Left lobe of liver (tissue), 2 donors: ENCODE results near the gene AASS. TPM values are rescaled to one million over a fixed set of nuclear protein-coding genes. Genes with fewer than 3 reads are reported as not detected.

Source experiments
- ATAC-seq: fragments of 200-7000 bp; cut with Tn5 transposase; one replicate; pipeline ENCODE4 v1.9.1; 2020; ENCODE audit warnings: mild to moderate bottlenecking, moderate library complexity
- DNase-seq: peaks from one replicate; pipeline ENCODE4 v3.0.0-alpha.2; 2020; ENCODE audit warnings: low spot score
- total RNA-seq: library from RNA; stranded (reverse); gene quantifications from one replicate; pipeline ENCODE4 v1.2.1, GENCODE V29; 2021
- donor health status: DM: no; HTN: no; CAD: no; lungs with moderate emphysema.
- donor health status: DM: no; HTN: yes; CAD: no.

AASS gene
- total RNA-seq, 1 donor from 2014 or later: 84.2 TPM

DNA sequence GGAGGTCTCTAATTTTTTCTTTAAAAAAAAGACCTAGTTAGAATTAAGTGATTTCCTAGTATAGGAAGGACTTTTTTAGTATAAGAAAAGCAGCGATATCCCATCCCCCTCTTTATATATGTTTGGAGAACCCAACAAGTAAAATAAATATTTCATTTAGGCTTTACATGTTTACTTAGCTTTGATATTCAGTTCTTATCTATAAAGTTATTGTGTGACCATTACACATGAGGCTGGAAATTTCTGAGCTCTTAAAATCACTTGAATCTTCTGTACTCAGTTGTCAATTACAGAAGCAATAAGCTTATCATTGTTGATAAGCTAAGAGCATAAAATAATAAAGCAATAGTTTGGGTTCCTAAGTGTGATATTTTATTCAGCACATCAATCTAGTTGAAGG, 89.7 kb downstream of the AASS start:
- DNase-seq: no peak

DNA sequence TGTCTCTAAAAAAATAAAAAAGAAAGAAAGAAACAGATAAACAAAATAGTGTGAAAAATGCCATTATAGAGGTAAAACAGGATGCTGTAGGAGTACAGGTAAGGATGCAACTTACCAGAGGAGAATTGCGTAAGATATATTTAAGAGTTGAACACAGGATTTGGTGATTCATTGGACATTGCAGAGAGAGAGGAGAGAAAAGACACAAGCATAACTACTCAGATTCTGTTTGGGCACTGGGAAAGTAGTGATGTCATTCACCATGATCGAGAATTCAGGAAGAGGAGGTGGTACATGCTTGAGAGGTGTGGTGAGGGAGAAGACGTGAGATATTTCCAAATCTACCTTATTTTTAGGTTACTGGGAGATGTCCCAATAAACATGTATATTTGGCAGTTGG, 97.6 kb downstream of the AASS start:
- ATAC-seq (no peak), DNase-seq (no peak)

More for the DNA sequence above, 89.7 kb downstream of the AASS start:
- no peak for ATAC-seq

DNA sequence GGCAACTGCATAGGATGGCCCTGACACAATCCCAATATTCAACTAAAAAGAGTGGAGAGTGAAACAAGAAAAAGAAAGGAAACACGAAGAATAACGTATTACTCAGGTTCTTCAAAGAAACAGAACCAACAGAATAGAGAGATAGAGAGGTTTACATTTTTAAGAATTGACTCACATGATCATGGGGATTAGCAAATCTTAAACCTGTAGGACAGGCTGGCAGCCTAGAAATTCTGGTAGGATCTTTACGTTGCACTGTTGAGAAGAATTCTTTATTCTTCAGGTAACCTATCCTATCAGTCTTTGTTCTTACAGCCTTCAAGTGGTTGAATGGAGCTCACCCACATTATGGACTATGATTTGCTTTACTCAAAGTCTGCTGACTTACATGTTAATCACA, 103.9 kb downstream of the AASS start:
- DNase-seq (no peak), ATAC-seq (no peak)

DNA sequence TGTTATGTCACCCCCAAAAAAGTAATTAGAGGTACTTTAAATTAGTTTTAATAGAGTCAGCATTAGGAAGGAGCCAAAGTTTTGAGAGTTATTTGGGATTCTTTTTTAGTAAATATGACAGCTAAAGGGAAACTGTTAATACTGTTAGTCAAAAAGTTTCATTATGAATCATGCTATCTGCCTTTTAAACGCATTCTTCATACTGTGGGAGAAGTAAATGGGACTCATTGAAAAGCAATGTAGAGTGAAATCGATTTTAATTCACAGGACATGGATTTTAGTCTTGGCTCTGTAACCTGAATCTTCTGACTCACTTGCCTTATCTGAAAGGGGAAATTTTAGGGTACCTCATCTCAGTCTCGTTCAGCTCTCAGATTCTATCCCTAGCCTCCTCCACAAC, 105.1 kb downstream of the AASS start:
- DNase-seq (no peak), ATAC-seq (no peak)

DNA sequence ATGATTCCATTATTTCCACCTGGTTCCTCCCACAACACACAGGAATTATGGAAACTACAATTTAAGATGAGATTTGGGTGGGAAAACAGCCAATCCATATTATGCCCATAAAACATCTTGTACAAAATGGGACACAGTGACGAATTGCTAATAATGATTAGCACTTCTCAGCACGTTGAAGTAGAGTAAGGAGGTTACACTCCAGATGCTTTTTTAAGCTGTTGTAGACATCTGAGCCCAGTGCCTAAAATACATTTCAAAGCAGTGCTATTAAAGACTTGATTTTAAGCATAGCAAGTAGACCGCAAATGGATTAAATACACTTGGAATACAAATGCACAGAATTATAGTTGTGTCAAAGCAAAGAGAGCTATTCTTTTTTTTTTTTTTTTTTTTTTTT, 105.9 kb downstream of the AASS start:
- DNase-seq (no peak), ATAC-seq (no peak)

DNA sequence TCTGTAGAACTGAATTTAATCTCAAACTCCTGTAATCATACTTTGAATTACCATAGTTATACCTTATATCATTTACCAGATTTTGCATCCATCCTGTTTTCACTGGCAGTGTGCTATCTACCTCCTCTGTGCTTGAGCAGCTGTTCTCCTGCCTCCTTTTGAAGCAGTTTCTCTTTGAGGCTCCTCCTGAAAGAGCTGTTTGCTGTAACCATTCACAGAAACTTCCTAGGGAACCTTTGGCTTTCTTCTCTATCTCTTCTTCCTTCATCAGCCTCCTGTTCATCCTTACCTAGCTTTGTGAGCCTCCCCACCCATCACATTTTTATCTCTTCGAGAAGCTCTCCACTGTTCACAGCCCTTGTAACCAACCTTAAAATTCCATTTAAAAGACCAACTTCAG, 108.2 kb downstream of the AASS start:
- DNase-seq: no peak
- ATAC-seq: no peak

DNA sequence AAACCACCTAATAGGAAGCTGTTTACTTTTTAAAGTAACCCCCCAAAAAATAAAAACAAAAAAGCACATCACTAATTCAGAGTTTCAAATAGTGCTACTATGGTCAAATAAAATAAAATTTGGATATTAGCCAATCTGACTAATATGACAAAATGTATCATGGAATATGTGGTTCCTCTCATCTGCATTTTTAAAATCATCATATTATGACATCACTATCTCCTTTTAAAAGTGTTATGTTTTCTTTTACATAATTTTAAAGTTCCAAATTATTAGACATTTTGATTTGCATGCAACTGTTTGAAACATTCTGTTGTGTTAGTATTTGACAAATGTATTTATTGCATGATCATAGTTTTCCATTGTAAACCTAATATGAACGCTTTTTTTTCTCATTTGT, 110.4 kb downstream of the AASS start:
- ATAC-seq (no peak), DNase-seq (no peak)

DNA sequence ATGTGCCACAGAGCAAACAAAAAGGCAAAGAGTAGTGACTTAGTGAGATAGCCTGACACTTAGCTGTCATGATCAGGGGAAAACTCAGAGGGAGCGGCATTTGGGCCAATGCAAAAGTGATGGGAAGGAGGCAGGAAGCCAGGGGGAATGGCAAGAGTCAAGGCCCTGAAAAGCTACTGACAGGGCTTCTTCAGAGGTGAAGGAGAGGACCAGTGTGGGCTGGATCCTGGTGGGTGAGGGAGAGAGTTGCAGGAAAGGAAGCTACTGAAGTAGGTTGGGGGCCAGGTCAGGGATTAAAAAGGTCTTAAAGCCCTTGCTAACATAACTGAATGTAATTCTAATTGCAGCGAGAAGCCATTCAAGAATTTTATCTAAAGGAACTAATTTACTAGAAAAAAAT, 117.0 kb downstream of the AASS start:
- no peak for ATAC-seq

More for the DNA sequence above, 117.0 kb downstream of the AASS start:
- no peak for DNase-seq

Other genes with a start within 250 kb of the AASS start
- gene FEZF1, start 160.5 kb upstream of the AASS start, total RNA-seq: not detected